Effector memory CD8-positive, alpha-beta T cell (primary cell): Measurements from ENCODE around the gene VNN1.
"Not testable (repeated sequence)": the region's sequence is repeated elsewhere in the genome, so short reads cannot be mapped to it uniquely, and the experiment has no call there.

Experiments used
- ATAC-seq: fragments of 150-1000 bp; cut with Tn5 transposase; replicated peaks from 2 replicates; pipeline ENCODE4 v1.10.0; 2021; ENCODE audit warnings: mild to moderate bottlenecking, moderate library complexity
- DNase-seq, 3 experiments: peaks; one replicate each; pipeline ENCODE4 v3.0.0; 2021
- H3K27ac Mint-ChIP-seq, 2 donors: one replicate each; pipeline ENCODE4 v1.8.0; 2022; ENCODE audit warnings: mild to moderate bottlenecking in 2 of 2, mixed read lengths in 2 of 2, moderate library complexity in 2 of 2
- H3K27me3 Mint-ChIP-seq, 2 donors: one replicate each; pipeline ENCODE4 v1.8.0; 2022; ENCODE audit warnings: mixed read lengths in 2 of 2
- H3K36me3 Mint-ChIP-seq: one replicate; pipeline ENCODE4 v1.8.0; 2022; ENCODE audit warnings: mild to moderate bottlenecking, moderate library complexity, mixed read lengths; ENCODE audit not compliant: insufficient read depth
- H3K4me1 Mint-ChIP-seq, 2 donors: one replicate each; pipeline ENCODE4 v1.8.0; 2022; ENCODE audit warnings: low read depth in 2 of 2, mixed read lengths in 2 of 2
- H3K4me3 Mint-ChIP-seq, 2 donors: one replicate each; pipeline ENCODE4 v1.8.0; 2022; ENCODE audit warnings: mild to moderate bottlenecking in 2 of 2, mixed read lengths in 2 of 2, moderate library complexity in 2 of 2
- H3K9me3 Mint-ChIP-seq, 2 donors: one replicate each; pipeline ENCODE4 v1.8.0; 2022; ENCODE audit warnings: mixed read lengths in 2 of 2

The VNN1 gene

GRCh38 chr6:132648828-132649227 is 65.0 kb downstream of the VNN1 start:
- Mint-ChIP-seq H3K9me3 (no peaks in the 10 kb centered on the region), H3K4me3 (no peak overlapping the region), H3K27ac (no peak overlapping the region), H3K36me3 (no peaks in the 10 kb centered on the region), H3K27me3 (no peaks in the 10 kb centered on the region), H3K4me1 (peaks cover 0 to 3% of the 10 kb centered on the region in 2 donors)
- DNase-seq: no peak
- ATAC-seq: no peak

GRCh38 chr6:132648356-132648755 is 65.5 kb downstream of the VNN1 start:
- Mint-ChIP-seq H3K27me3 (no peaks in the 10 kb centered on the region), H3K4me3 (no peak overlapping the region), H3K36me3 (no peaks in the 10 kb centered on the region), H3K4me1 (peaks cover 0 to 3% of the 10 kb centered on the region in 2 donors), H3K27ac (no peak overlapping the region), H3K9me3 (no peaks in the 10 kb centered on the region)
- no peak for DNase-seq
- ATAC-seq: peak; percentile 73

- Mint-ChIP-seq H3K4me3 (no peak overlapping the region), H3K9me3 (no peaks in the 10 kb centered on the region), H3K27me3 (peaks cover 7 to 8% of the 10 kb centered on the region in 2 donors), H3K4me1 (peaks cover 0 to 3% of the 10 kb centered on the region in 2 donors), H3K27ac (no peak overlapping the region), H3K36me3 (no peaks in the 10 kb centered on the region)
- no peak for ATAC-seq
- no peak for DNase-seq
Measured at GRCh38 chr6:132643547-132643946, 70.3 kb downstream of the VNN1 start.

GRCh38 chr6:132637135-132637534 is 76.7 kb downstream of the VNN1 start:
- H3K27me3 Mint-ChIP-seq: peaks cover 63 to 66% of the 10 kb centered on the region in 2 donors
- H3K9me3 Mint-ChIP-seq, H3K4me3 Mint-ChIP-seq, DNase-seq, H3K36me3 Mint-ChIP-seq, H3K4me1 Mint-ChIP-seq, H3K27ac Mint-ChIP-seq, ATAC-seq: not testable (repeated sequence)

- not testable (repeated sequence) for ATAC-seq, DNase-seq, H3K4me1 Mint-ChIP-seq, H3K4me3 Mint-ChIP-seq, H3K9me3 Mint-ChIP-seq, H3K36me3 Mint-ChIP-seq, H3K27ac Mint-ChIP-seq
- H3K27me3 Mint-ChIP-seq: peaks cover 58 to 66% of the 10 kb centered on the region in 2 donors
Measured at GRCh38 chr6:132635906-132636305, 77.9 kb downstream of the VNN1 start.

GRCh38 chr6:132635288-132635687 is 78.6 kb downstream of the VNN1 start:
- DNase-seq, H3K36me3 Mint-ChIP-seq, H3K9me3 Mint-ChIP-seq, H3K27ac Mint-ChIP-seq, ATAC-seq, H3K4me1 Mint-ChIP-seq, H3K4me3 Mint-ChIP-seq: not testable (repeated sequence)
- peaks cover 64 to 66% of the 10 kb centered on the region in 2 donors for H3K27me3 Mint-ChIP-seq

GRCh38 chr6:132634796-132635195 is 79.1 kb downstream of the VNN1 start:
- no peak overlapping the region for H3K27ac Mint-ChIP-seq
- H3K36me3 Mint-ChIP-seq: no peaks in the 10 kb centered on the region
- DNase-seq (no peak), ATAC-seq (no peak)
- peaks cover 0 to 8% of the 10 kb centered on the region in 2 donors for H3K9me3 Mint-ChIP-seq
- peaks cover 64 to 66% of the 10 kb centered on the region in 2 donors for H3K27me3 Mint-ChIP-seq
- H3K4me1 Mint-ChIP-seq: no peaks in the 10 kb centered on the region
- no peak overlapping the region for H3K4me3 Mint-ChIP-seq

- DNase-seq (no peak), ATAC-seq (no peak)
- Mint-ChIP-seq H3K4me3 (no peak overlapping the region), H3K27ac (no peak overlapping the region), H3K9me3 (peaks cover 0 to 7% of the 10 kb centered on the region in 2 donors), H3K27me3 (peaks cover 70 to 71% of the 10 kb centered on the region in 2 donors), H3K36me3 (no peaks in the 10 kb centered on the region), H3K4me1 (no peaks in the 10 kb centered on the region)
Measured at GRCh38 chr6:132633362-132633761, 80.5 kb downstream of the VNN1 start.
